Smooth muscle cell (in vitro differentiated cells): ENCODE data around the gene LDHB. TPM values are rescaled to one million over a fixed set of nuclear protein-coding genes. Genes with fewer than 3 reads are reported as not detected.

ENCODE experiments used
- DNase-seq: peaks from one replicate; lab custom pipeline; 2025; ENCODE audit not compliant: unreplicated experiment; lab: John Stamatoyannopoulos, UW
- H2AFZ ChIP-seq: fragments of 200-600 bp; sonication (generic); 2 replicates; pipeline ENCODE4 v1.6.0; 2016; ENCODE audit warnings: antibody characterized with exemption, low read depth, mild to moderate bottlenecking
- H3F3A ChIP-seq: fragments of 200-600 bp; sonication (generic); 2 replicates; pipeline ENCODE4 v1.6.0; 2017; ENCODE audit warnings: antibody characterized with exemption, low read depth
- H3K27ac ChIP-seq: fragments of 200-600 bp; sonication (generic); 2 replicates; pipeline ENCODE4 v1.5.1; 2016; ENCODE audit warnings: low read depth, mild to moderate bottlenecking
- H3K27me3 ChIP-seq: fragments of 200-600 bp; sonication (generic); 2 replicates; pipeline ENCODE4 v1.6.1; 2016; ENCODE audit warnings: low read depth, mild to moderate bottlenecking
- H3K36me3 ChIP-seq: fragments of 200-600 bp; sonication (generic); 2 replicates; pipeline ENCODE4 v1.5.1; 2016; ENCODE audit warnings: low read depth
- H3K4me1 ChIP-seq: fragments of 200-600 bp; sonication (generic); 2 replicates; pipeline ENCODE4 v1.5.1; 2016; ENCODE audit warnings: low read depth
- H3K4me2 ChIP-seq: fragments of 200-600 bp; sonication (generic); 2 replicates; pipeline ENCODE4 v1.6.0; 2016; ENCODE audit warnings: mild to moderate bottlenecking
- H3K4me3 ChIP-seq: fragments of 200-600 bp; sonication (generic); 2 replicates; pipeline ENCODE4 v1.5.1; 2016; ENCODE audit warnings: mild to moderate bottlenecking
- H3K79me2 ChIP-seq: fragments of 200-600 bp; sonication (generic); 2 replicates; pipeline ENCODE4 v1.6.0; 2016; ENCODE audit warnings: low read depth, mild to moderate bottlenecking
- H3K9ac ChIP-seq: fragments of 200-600 bp; sonication (generic); 2 replicates; pipeline ENCODE4 v1.6.0; 2016; ENCODE audit warnings: low read depth
- H3K9me3 ChIP-seq: fragments of 200-600 bp; sonication (generic); replicated peaks from 2 replicates; pipeline ENCODE4 v1.5.1; 2016; ENCODE audit warnings: low read depth
- H4K20me1 ChIP-seq: fragments of 200-600 bp; sonication (generic); 2 replicates; pipeline ENCODE4 v1.6.0; 2016; ENCODE audit warnings: low read depth
- WGBS: methylation state at CpG from one replicate; pipeline ENCODE4 v1.1.7; 2016; ENCODE audit warnings: low lambda C conversion rate; 5-methylcytosine and 5-hydroxymethylcytosine counted together
- polyA plus RNA-seq: library from polyadenylated mRNA; unstranded; fragments of >200 nt; fragmentation: Nextera tagmentation; extraction: Ambion mirVana; gene quantifications from 2 replicates; pipeline ENCODE4 v1.2.1, GENCODE V29; 2016
- total RNA-seq: library from RNA; depleted of rRNA; stranded (reverse); fragments of >200 nt; gene quantifications from 2 replicates; pipeline ENCODE4 v1.2.3, GENCODE V29; 2014
- TF ChIP-seq, protein P1 (sequence below): fragments of 200-600 bp; sonication (generic); IDR thresholded peaks from 2 replicates; pipeline ENCODE4 v1.5.1; 2017; ENCODE audit warnings: borderline replicate concordance, mild to moderate bottlenecking, antibody characterized with exemption; ENCODE audit not compliant: insufficient read depth, poor library complexity, severe bottlenecking

LDHB gene
- total and polyA plus RNA-seq, 2 experiments from 2014 or later, result 328 to 427 TPM

- TF ChIP-seq, protein P1, sequence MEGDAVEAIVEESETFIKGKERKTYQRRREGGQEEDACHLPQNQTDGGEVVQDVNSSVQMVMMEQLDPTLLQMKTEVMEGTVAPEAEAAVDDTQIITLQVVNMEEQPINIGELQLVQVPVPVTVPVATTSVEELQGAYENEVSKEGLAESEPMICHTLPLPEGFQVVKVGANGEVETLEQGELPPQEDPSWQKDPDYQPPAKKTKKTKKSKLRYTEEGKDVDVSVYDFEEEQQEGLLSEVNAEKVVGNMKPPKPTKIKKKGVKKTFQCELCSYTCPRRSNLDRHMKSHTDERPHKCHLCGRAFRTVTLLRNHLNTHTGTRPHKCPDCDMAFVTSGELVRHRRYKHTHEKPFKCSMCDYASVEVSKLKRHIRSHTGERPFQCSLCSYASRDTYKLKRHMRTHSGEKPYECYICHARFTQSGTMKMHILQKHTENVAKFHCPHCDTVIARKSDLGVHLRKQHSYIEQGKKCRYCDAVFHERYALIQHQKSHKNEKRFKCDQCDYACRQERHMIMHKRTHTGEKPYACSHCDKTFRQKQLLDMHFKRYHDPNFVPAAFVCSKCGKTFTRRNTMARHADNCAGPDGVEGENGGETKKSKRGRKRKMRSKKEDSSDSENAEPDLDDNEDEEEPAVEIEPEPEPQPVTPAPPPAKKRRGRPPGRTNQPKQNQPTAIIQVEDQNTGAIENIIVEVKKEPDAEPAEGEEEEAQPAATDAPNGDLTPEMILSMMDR, result no peak
- no peak overlapping the region for H3K9ac ChIP-seq
- H3K4me3 ChIP-seq, result no peak overlapping the region
- no peak overlapping the region for H2AFZ ChIP-seq
- no peaks in the 10 kb centered on the region for H3K36me3 ChIP-seq
- H3K79me2 ChIP-seq, result no peaks in the 10 kb centered on the region
- H4K20me1 ChIP-seq, result no peaks in the 10 kb centered on the region
- no peak overlapping the region for H3K4me2 ChIP-seq
- no peaks in the 10 kb centered on the region for H3K4me1 ChIP-seq
- H3K9me3 ChIP-seq, result no peaks in the 10 kb centered on the region
- WGBS, result 90% methylated on average over 7 of the region's 7 CpGs
- no peak for DNase-seq
- H3F3A ChIP-seq, result no peaks in the 10 kb centered on the region
- peaks cover 3% of the 10 kb centered on the region for H3K27me3 ChIP-seq
- no peak overlapping the region for H3K27ac ChIP-seq
These were observed 20.1 kb upstream of the LDHB start for GRCh38 chr12:21677622-21678277.

DNA sequence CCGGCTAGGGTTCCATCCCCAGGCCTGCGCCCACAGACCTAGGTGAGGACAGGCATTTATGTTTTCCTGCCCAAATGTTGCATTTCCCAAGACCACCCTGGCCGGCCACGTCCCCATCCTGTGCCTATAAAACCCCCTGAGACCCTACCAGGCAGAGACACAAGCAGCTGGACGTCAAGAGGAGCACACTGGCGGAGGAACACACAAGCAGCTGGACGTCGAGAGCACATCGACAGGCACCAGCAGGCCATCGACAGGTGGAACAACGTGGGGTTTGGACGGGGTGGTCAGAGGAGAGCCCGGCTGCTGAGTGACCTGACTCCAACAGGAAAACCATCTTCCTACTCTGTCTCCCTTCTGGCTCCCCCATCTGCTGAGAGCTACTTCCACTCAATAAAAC, 19.6 kb upstream of the LDHB start:
- no peaks in the 10 kb centered on the region for H3F3A ChIP-seq
- no peak overlapping the region for H3K9ac ChIP-seq
- whole genome bisulfite sequencing, result 91% methylated on average over 13 of the region's 13 CpGs
- H3K36me3 ChIP-seq, result no peaks in the 10 kb centered on the region
- TF ChIP-seq, protein P1, result no peak
- H3K4me2 ChIP-seq, result no peak overlapping the region
- no peak for DNase-seq
- H3K79me2 ChIP-seq, result no peaks in the 10 kb centered on the region
- H3K9me3 ChIP-seq, result no peaks in the 10 kb centered on the region
- no peaks in the 10 kb centered on the region for H4K20me1 ChIP-seq
- H3K27me3 ChIP-seq, result peaks cover 1% of the 10 kb centered on the region
- H2AFZ ChIP-seq, result no peak overlapping the region
- no peaks in the 10 kb centered on the region for H3K4me1 ChIP-seq
- H3K27ac ChIP-seq, result no peak overlapping the region
- no peak overlapping the region for H3K4me3 ChIP-seq

DNA sequence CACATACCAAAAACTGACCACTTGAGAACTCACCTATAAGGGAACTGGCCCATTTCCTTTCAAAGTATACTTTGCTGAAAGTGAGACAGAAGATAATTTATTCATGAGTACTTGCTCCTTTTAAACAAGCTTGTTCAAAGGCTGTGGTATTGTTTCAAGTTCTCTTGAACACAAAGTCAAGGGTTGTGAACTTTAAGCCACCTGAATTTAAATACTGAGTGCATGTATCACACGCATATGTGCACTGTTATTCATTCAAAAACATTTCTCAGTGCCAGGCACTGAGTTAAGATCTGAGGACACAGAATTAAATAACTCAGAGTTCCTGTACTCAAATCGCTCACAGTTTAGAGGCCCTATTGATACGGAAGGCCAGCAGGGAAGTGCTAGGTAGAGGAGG, 19.1 kb upstream of the LDHB start:
- H3K4me2 ChIP-seq, result no peak overlapping the region
- no peak overlapping the region for H3K9ac ChIP-seq
- 92% methylated on average over 3 of the region's 3 CpGs for WGBS
- no peak overlapping the region for H2AFZ ChIP-seq
- no peak overlapping the region for H3K4me3 ChIP-seq
- H4K20me1 ChIP-seq, result no peaks in the 10 kb centered on the region
- H3K79me2 ChIP-seq, result no peaks in the 10 kb centered on the region
- no peaks in the 10 kb centered on the region for H3K36me3 ChIP-seq
- TF ChIP-seq, protein P1, result no peak
- no peak for DNase-seq
- no peak overlapping the region for H3K27ac ChIP-seq
- no peaks in the 10 kb centered on the region for H3F3A ChIP-seq
- no peaks in the 10 kb centered on the region for H3K27me3 ChIP-seq
- H3K9me3 ChIP-seq, result no peaks in the 10 kb centered on the region
- no peaks in the 10 kb centered on the region for H3K4me1 ChIP-seq

GRCh38 chr12:21675641-21676040, 18.0 kb upstream of the LDHB start:
- no peaks in the 10 kb centered on the region for H3K79me2 ChIP-seq
- no peak overlapping the region for H3K9ac ChIP-seq
- H4K20me1 ChIP-seq, result no peaks in the 10 kb centered on the region
- no peak for DNase-seq
- H3K4me1 ChIP-seq, result no peaks in the 10 kb centered on the region
- 74% methylated on average over 3 of the region's 3 CpGs for WGBS
- TF ChIP-seq, protein P1, result no peak
- H2AFZ ChIP-seq, result no peak overlapping the region
- H3K4me3 ChIP-seq, result no peak overlapping the region
- H3F3A ChIP-seq, result no peaks in the 10 kb centered on the region
- no peaks in the 10 kb centered on the region for H3K9me3 ChIP-seq
- H3K36me3 ChIP-seq, result no peaks in the 10 kb centered on the region
- no peaks in the 10 kb centered on the region for H3K27me3 ChIP-seq
- no peak overlapping the region for H3K4me2 ChIP-seq
- no peak overlapping the region for H3K27ac ChIP-seq
